Prostate gland (tissue), 2 donors: Measurements from ENCODE around the gene EVI5.

ENCODE experiments used
- CTCF ChIP-seq, 4 experiments: fragments of 200-600 bp in 2 of 4; fragments of 450-650 bp in 2 of 4; sonication (generic) in 2 of 4; IDR thresholded peaks; 1 replicate in 3 of 4; 2 replicates in 1 of 4; pipeline ENCODE4 v1.5.1; 2016 to 2019; ENCODE audit warnings: antibody characterized with exemption in 4 of 4, mild to moderate bottlenecking in 2 of 4, moderate library complexity in 2 of 4
- POLR2A ChIP-seq: fragments of 450-650 bp; IDR thresholded peaks from one replicate; pipeline ENCODE4 v1.6.1; 2016; ENCODE audit warnings: antibody characterized with exemption, mild to moderate bottlenecking
- POLR2AphosphoS5 ChIP-seq: sonication (generic); formaldehyde crosslinking; IDR thresholded peaks from one replicate; pipeline ENCODE4 v1.6.1; 2017; ENCODE audit warnings: antibody characterized with exemption

GRCh38 chr1:92638498-92638897 lies 146.4 kb downstream of the EVI5 start:
- TF ChIP-seq CTCF (IDR thresholded peaks at IDR 0.05) (no peak), POLR2A (no peak), POLR2AphosphoS5 (no peak)
